ENCODE data around the gene DOCK4.

The DOCK4 gene

DNA sequence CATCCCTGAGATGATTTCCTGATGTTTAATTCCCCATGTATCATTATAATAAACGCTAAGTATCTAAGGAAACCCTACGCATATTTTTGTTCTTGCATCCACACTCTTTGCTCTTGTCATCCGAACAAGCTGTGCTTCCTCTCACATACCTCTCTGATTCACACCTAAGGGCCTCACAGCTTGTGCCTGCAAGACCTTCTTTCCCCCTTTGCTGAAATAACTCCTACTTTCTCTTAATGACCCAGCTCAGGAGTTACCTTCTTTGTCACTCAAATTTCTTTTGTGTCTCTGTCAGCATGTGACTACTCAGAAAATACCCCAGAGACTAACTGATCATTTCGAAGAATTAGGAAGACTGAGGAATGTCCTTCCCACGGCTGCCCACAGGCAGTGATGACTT is 434.6 kb downstream of the DOCK4 start:
- no peaks in the 10 kb centered on the region for H3K36me3 Mint-ChIP-seq (ENCODE audit: low read depth)
- DNase-seq, result no peak
- no peak overlapping the region for H3K27ac Mint-ChIP-seq
- peaks cover 7% of the 10 kb centered on the region for H3K9me3 Mint-ChIP-seq
- H3K27me3 Mint-ChIP-seq, result peaks cover 3% of the 10 kb centered on the region
- H3K4me1 Mint-ChIP-seq (ENCODE audit: low read depth), result no peaks in the 10 kb centered on the region
- no peak overlapping the region for H3K4me3 Mint-ChIP-seq

DNA sequence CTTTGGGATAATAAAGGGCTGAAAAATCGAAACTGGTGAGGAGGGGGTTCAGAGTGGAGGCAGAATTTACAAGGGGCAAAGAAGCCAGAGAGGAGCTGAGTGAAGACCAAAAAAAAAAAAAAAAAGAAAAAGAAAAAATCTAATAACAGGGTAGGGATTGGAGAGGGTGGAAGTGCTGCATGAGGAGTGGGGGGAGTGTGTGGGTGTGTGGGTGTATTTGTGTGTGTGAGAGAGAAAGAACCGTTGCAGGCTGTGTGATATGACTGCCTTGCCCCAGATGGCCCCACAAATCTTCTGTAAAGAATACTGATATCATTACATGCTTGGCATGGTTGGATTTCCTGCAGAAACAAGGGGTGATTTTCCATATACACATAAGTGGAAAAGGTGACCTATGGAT is 436.1 kb downstream of the DOCK4 start:
- Mint-ChIP-seq H3K9me3 (no peaks in the 10 kb centered on the region), H3K4me3 (no peak overlapping the region), H3K4me1 (ENCODE audit: low read depth) (no peaks in the 10 kb centered on the region), H3K27ac (no peak overlapping the region), H3K36me3 (ENCODE audit: low read depth) (no peaks in the 10 kb centered on the region), H3K27me3 (peaks cover 3% of the 10 kb centered on the region)
- DNase-seq, result no peak

DNA sequence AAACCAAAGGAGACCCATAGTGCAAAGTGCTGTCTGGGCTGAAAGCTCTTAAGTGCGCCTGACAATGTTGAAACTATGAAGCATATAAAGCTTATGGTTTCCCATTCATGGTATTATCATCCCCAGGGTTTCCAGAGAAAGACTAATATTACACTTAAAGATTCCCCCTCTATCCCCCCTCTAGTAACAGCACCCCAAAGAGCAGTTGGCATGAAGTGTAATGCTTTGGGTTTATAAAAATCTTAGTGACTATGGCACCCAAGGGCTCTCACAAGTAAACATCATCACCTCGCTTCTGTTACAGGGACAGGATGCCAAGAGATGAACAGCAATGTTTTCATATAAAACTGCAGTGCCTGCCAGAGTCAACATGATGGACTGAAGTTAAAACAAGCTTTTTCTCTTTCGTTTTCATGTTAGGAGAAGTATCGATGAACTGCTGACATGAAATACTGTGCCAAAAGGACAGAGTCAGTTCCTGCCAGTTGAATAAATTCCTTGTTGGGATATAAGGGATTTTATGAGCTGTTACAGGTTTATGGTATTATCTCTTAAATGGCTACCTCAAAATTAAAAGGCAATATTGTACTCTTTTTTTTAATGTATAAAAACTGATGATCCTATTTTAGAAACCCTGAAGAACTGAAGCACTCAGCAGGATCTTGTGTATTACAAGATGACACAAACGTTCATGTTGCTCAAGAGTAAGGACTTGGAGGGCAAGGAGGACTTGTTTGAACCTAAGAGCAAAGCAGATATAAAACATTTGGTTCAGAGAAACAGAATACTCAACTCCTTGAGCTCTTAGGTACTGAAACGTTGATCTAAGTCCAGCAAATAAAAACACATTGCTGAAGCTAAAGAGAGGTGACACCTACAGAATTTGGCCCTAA is 440.2 kb downstream of the DOCK4 start:
- Mint-ChIP-seq H3K27ac (no peak overlapping the region), H3K4me1 (ENCODE audit: low read depth) (no peaks in the 10 kb centered on the region), H3K9me3 (no peaks in the 10 kb centered on the region), H3K27me3 (no peaks in the 10 kb centered on the region), H3K36me3 (ENCODE audit: low read depth) (no peaks in the 10 kb centered on the region), H3K4me3 (no peak overlapping the region)
- DNase-seq, result no peak

DNA sequence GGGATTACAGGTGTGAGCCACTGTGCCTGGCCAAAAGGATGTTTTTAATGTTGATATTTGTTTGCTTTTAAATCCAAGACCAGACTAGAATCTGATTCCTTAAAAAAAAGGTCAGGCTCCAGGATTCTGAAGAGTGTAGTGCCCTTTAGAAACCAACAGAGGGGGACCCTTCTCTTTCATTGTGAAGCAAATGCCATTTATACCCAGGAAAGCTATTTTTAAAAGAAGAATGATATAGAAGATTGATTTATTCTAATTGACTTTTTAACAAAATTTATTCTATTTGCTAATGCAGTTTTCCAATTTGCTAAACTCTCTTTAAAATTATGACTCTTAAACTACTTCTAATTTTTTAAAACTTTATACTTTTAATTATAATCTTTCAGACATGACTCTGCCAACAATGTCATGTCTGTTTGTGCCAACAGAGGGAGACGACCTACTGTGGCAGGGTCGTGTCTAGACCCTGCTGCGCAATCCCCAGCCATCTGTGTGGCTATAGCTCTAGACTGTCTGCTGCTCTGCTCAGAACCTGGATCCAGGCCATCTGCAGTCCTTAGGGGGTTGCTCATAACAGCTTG is 442.9 kb downstream of the DOCK4 start:
- no peak for DNase-seq
- H3K4me3 Mint-ChIP-seq, result no peak overlapping the region
- H3K9me3 Mint-ChIP-seq, result no peaks in the 10 kb centered on the region
- no peaks in the 10 kb centered on the region for H3K4me1 Mint-ChIP-seq (ENCODE audit: low read depth)
- no peaks in the 10 kb centered on the region for H3K36me3 Mint-ChIP-seq (ENCODE audit: low read depth)
- no peak overlapping the region for H3K27ac Mint-ChIP-seq
- no peaks in the 10 kb centered on the region for H3K27me3 Mint-ChIP-seq

DNA sequence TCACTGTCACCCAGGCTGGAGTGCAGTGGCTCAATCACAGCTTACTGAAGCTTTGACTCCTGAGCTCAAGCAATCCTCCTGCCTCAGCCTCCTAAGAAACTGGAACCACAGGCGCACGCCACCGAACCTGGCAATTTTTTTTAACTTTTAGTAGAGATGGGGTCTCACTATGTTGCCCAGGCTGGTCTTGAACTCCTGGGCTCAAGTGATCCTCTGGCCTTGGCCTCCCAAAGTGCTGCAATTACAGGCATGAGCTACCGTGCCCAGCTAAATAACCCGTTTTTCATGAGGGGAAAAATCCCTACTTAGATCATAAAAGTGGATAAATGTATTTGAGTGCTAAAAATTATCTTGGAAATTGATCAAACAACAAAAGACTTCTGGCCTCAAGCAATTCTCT is 443.4 kb downstream of the DOCK4 start:
- no peak for DNase-seq
- H3K9me3 Mint-ChIP-seq, result no peaks in the 10 kb centered on the region
- H3K36me3 Mint-ChIP-seq (ENCODE audit: low read depth), result no peaks in the 10 kb centered on the region
- H3K27ac Mint-ChIP-seq, result no peak overlapping the region
- H3K4me1 Mint-ChIP-seq (ENCODE audit: low read depth), result no peaks in the 10 kb centered on the region
- H3K4me3 Mint-ChIP-seq, result no peak overlapping the region
- H3K27me3 Mint-ChIP-seq, result no peaks in the 10 kb centered on the region

DNA sequence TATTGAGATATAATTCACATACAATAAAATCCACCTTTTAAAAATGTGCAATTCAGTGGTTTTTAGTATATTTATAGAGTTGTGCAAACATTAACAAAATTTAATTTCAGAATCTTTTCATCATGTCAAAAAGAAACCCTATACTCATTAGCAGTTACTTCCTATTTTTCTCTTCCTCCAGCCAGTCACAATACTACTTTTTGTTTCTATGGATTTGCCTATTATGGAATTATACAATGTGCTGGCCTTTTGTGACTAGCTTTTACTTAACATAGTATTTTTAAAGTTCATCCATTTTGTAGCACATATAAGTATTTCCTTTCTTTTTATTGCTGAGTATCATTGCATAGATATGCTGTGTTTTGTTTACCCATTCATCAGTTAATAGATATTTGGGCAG is 444.0 kb downstream of the DOCK4 start:
- no peaks in the 10 kb centered on the region for H3K36me3 Mint-ChIP-seq (ENCODE audit: low read depth)
- H3K4me1 Mint-ChIP-seq (ENCODE audit: low read depth), result no peaks in the 10 kb centered on the region
- no peaks in the 10 kb centered on the region for H3K27me3 Mint-ChIP-seq
- no peak overlapping the region for H3K27ac Mint-ChIP-seq
- H3K9me3 Mint-ChIP-seq, result no peaks in the 10 kb centered on the region
- DNase-seq, result no peak
- H3K4me3 Mint-ChIP-seq, result no peak overlapping the region

DNA sequence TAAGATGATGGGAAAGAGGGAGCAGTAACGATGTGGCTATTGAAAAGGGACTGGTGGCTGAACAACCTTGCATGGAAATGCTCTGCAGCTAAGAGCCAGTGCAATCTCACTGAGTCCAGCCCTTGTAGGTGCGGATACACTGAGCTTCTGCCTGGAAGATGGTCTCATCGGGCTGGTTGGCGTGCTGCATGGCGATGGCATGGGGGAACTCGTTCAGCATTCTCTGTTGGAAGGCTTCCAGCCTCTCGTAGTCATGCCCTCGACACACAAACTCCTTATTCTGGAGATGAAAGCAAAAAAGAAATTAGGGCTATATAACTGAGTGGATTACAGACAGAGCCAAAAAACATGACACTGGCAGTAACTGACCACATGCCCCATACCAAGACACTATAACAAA is 446.2 kb downstream of the DOCK4 start:
- Mint-ChIP-seq H3K4me1 (ENCODE audit: low read depth) (no peaks in the 10 kb centered on the region), H3K36me3 (ENCODE audit: low read depth) (no peaks in the 10 kb centered on the region), H3K4me3 (no peak overlapping the region), H3K27me3 (peaks cover 5% of the 10 kb centered on the region), H3K9me3 (no peaks in the 10 kb centered on the region), H3K27ac (no peak overlapping the region)
- no peak for DNase-seq

DNA sequence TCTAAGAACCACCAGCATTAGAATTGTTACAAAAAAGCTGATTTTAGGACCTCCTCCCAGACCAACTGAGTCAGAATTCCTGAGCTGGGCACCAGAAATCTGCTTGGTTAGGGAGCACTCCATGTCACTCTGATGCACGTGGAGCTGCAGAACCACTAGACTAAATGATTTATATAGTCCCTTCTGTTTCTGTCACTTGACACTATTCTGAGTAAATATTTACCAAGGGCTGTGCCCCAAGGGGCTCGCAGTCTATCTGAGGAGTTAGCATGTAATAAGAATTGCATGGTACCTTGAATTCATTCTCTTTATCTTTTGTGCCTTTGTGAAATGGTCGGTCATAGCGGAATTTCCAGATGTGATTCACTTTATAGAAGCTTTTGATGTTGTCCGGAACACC is 447.9 kb downstream of the DOCK4 start:
- no peak for DNase-seq
- Mint-ChIP-seq H3K27ac (no peak overlapping the region), H3K9me3 (no peaks in the 10 kb centered on the region), H3K36me3 (ENCODE audit: low read depth) (no peaks in the 10 kb centered on the region), H3K27me3 (peaks cover 5% of the 10 kb centered on the region), H3K4me1 (ENCODE audit: low read depth) (no peaks in the 10 kb centered on the region), H3K4me3 (no peak overlapping the region)

DNA sequence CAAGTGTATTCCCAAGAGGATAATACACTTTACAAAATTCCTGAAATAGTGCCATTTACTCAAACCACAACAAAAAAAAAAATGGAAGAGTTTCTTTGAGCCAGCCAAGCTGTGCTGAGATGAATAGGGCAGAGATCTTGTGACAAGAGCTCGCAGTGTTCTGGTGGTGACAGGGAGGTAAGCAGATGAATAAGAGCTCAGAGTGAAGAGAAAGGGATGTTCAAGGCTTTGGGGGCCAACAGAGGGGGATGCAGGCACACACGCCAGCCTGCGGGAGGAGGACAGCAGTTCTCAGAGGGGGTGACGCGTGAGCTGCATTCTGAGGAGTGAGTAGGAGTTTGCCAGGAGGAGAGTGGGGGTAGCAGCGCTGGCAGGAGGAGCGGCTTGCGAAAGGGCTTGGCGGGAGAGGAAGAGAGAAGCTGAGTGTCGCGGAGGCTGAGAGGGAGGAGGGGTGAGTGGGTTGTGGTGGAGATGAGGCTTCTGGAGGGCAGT is 449.5 kb downstream of the DOCK4 start:
- H3K9me3 Mint-ChIP-seq, result no peaks in the 10 kb centered on the region
- H3K36me3 Mint-ChIP-seq (ENCODE audit: low read depth), result no peaks in the 10 kb centered on the region
- peaks cover 7% of the 10 kb centered on the region for H3K27me3 Mint-ChIP-seq
- no peak overlapping the region for H3K27ac Mint-ChIP-seq
- H3K4me3 Mint-ChIP-seq, result no peak overlapping the region
- H3K4me1 Mint-ChIP-seq (ENCODE audit: low read depth), result no peaks in the 10 kb centered on the region
- no peak for DNase-seq

DNA sequence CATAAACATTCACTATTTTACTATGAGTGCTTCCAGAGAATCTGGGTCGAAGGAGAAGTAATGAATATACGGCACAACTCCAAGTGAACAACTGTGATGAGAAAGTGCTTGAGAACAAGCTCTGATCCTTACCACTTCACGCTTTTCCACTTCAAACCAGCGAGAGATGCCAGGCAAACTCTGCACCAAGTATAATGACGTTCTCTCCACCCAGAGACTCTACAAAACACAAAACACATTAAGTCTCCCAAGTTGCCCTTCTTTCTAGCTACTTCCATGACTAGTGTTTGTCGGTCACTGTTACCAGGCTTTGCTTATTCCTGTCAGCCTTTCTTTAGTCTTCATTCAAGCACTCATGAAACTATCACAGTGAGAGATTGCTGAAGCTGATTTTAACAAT is 450.8 kb downstream of the DOCK4 start:
- Mint-ChIP-seq H3K4me1 (ENCODE audit: low read depth) (no peaks in the 10 kb centered on the region), H3K27ac (no peak overlapping the region), H3K27me3 (peaks cover 11% of the 10 kb centered on the region), H3K9me3 (no peaks in the 10 kb centered on the region), H3K36me3 (ENCODE audit: low read depth) (no peaks in the 10 kb centered on the region), H3K4me3 (no peak overlapping the region)
- no peak for DNase-seq

DNA sequence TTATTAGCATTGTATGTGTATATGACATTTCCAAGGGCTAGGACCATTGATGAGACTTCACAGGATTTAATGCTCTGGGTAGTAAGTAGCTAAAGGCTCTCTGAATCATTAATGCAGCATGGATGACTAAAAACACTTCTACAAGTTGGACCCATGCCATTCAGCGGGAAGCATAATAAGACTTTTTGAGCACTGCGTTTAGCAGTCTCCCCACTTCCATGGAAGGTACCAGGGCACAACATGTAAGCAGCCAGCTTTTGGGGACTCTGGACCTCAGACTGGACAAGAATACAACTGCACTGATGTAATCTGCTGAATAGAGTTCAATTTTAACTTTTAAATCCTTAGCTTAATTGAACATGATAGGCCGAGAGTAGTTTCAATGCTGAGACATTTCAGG is 452.2 kb downstream of the DOCK4 start:
- Mint-ChIP-seq H3K4me3 (no peak overlapping the region), H3K9me3 (no peaks in the 10 kb centered on the region), H3K4me1 (ENCODE audit: low read depth) (no peaks in the 10 kb centered on the region), H3K27ac (no peak overlapping the region), H3K27me3 (peaks cover 11% of the 10 kb centered on the region), H3K36me3 (ENCODE audit: low read depth) (no peaks in the 10 kb centered on the region)
- no peak for DNase-seq

DNA sequence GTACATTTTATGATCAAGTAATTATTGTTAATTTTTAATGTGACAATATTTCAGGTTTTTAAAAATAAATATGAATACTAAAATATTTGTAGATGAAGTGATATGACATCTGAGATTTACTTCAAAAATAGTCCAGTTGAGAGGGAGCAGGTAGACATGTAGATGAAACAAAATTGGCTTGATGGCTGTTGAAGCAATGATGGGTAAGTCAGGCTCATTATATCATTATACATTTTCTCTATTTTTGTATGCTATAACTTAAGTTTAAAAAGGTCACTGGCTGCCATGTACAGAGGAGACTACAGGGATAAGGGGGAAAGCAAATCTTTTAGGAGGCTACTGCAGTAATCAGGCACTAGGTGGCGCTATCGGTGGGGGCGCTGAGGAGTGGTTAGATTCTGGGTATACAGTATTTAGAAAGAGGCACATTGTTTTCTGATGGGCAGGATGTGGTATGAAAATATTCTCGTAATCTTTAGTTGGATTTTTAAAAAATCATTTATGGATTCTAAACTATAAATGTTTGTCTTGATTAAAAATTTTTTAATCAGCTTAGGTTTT is 454.1 kb downstream of the DOCK4 start:
- DNase-seq, result peak; percentile 57
- Mint-ChIP-seq H3K4me3 (no peak overlapping the region), H3K9me3 (no peaks in the 10 kb centered on the region)

DNA sequence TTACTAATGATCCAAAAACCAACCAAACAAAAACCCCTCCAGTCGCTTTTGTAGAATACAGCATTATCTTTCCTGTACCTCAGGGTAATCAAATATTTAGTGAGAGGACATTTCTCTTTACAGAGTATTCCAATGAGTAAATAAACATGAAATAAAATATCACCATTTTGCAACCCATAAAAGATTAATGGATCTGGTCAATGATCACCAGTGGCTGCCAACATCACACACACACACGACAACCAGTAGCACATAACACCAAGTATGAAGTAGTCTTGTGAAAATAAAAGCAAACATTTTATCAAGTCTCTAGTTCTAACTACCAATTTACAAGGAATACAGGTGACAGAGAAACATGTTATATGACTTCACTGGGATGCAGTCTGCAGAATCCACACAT is 455.3 kb downstream of the DOCK4 start:
- Mint-ChIP-seq H3K4me1 (ENCODE audit: low read depth) (no peaks in the 10 kb centered on the region), H3K9me3 (no peaks in the 10 kb centered on the region), H3K27ac (no peak overlapping the region), H3K27me3 (peaks cover 10% of the 10 kb centered on the region), H3K4me3 (no peak overlapping the region), H3K36me3 (ENCODE audit: low read depth) (no peaks in the 10 kb centered on the region)
- no peak for DNase-seq

More for the DNA sequence above, 454.1 kb downstream of the DOCK4 start:
- H3K36me3 Mint-ChIP-seq (ENCODE audit: low read depth), result no peaks in the 10 kb centered on the region
- no peak overlapping the region for H3K27ac Mint-ChIP-seq
- peaks cover 11% of the 10 kb centered on the region for H3K27me3 Mint-ChIP-seq
- H3K4me1 Mint-ChIP-seq (ENCODE audit: low read depth), result no peaks in the 10 kb centered on the region

DNA sequence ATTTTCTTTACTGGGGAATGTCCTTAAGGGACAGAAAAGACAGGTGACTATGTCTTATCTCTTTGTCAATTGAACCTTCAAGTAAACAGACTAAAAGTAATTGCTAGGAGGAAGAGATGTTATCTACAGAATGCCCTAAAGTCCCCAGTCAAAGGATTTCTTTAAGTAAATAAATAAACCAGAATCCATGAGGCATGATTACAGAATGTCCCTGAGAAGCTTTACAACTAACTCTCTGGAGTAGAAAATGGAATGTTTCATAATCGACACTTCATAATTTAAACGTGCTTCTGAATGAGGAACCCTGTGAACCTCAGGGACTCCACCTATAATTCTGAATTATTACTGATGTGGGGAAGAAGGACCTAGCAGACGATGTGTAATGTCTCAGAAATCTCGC is 456.0 kb downstream of the DOCK4 start:
- Mint-ChIP-seq H3K27me3 (peaks cover 6% of the 10 kb centered on the region), H3K36me3 (ENCODE audit: low read depth) (no peaks in the 10 kb centered on the region), H3K27ac (no peak overlapping the region), H3K4me1 (ENCODE audit: low read depth) (no peaks in the 10 kb centered on the region), H3K4me3 (no peak overlapping the region), H3K9me3 (no peaks in the 10 kb centered on the region)
- no peak for DNase-seq

DNA sequence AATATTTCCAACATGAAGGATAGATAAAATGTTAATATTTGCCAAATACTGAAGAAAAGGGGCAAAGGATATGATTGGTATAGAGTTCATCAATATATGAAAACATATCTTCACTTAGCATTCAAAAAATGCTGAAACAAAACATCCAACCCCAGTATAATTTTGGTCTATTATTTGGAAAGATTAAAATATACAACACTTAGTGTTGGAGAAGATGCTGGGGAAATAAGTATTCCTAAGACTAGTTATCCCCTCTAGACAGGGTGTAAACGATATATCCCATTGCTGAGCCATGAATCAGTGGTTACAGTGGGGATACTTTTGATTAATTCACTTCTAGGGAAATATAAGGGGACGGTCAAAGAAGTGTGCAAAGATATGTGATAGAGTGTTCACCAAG is 456.6 kb downstream of the DOCK4 start:
- Mint-ChIP-seq H3K4me3 (no peak overlapping the region), H3K4me1 (ENCODE audit: low read depth) (no peaks in the 10 kb centered on the region), H3K36me3 (ENCODE audit: low read depth) (no peaks in the 10 kb centered on the region), H3K9me3 (no peaks in the 10 kb centered on the region), H3K27ac (no peak overlapping the region), H3K27me3 (peaks cover 6% of the 10 kb centered on the region)
- no peak for DNase-seq
